NCI-H226 (cell line): ENCODE data around the gene TMEM190.

Source experiments
- DNase-seq: peaks from one replicate; pipeline ENCODE4 v3.0.0-alpha.2; 2015

TMEM190 gene

GRCh38 chr19:55352549-55353145 lies 24.0 kb upstream of the TMEM190 start:
- DNase-seq, result no peak

DNA sequence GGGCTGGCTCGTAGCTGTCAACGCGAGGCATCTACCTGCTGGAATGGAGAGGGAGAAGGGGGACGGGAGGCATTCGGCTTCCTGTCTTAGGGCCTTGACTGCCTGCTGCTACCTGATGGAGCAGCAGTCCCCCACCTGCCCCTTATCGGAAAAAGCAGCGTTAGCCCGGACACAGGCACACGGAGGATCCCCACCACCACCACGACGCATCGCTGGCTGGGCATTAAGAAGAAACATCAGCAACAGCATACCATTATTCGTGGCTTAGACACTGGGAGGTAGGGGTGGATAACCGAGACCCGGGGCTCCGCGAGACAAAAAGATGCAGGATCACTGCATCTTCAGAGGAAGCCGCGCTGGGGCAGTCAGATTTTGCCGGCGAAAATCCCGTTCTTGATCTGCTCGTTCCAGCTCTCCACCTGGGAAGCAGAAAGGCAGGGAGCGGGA lies 23.2 kb upstream of the TMEM190 start:
- DNase-seq, result no peak

DNA sequence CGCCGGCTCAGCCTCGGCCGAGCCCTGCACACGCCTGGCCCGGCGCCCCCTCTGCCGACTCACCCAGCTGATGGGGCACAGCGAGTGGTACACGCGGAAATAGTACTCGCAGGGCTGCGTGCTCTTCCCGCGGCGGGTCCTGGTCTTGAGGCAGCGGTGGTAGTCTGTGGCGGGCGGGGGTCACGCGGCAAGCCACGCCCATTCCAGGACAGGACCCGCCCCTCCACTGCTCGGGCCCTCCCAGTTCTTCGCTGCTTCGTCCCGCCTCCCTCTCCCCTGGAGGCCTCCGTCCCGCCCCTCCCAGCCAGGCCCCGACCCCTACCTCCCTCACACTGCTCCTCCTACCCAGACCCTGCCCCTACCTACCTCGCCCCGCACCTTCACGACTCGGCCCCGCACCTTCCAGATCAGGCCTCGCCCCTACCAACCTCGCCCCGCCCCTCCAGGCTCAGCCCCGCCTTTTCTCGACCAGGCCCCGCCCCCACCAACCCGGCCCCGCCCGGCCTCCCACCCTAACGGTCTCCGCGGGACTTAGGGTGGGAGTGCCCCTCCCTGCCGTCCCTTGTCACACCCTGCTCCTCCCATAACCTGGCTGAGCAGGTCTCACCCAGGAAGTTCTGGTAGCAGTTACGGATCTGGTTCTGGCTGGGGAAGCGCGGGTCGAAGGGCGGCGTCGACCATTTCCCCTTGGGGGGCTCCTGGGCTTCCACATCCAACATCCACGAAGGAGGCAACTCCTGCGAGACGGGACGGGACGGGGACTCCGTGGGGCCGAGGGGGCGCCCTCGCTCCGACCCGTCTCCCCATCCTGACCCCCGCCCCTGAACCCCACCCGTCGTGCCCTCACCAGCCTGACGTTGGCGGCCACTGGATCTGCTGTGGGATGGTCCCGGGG lies 22.6 kb upstream of the TMEM190 start:
- peak; percentile 56 for DNase-seq

DNA sequence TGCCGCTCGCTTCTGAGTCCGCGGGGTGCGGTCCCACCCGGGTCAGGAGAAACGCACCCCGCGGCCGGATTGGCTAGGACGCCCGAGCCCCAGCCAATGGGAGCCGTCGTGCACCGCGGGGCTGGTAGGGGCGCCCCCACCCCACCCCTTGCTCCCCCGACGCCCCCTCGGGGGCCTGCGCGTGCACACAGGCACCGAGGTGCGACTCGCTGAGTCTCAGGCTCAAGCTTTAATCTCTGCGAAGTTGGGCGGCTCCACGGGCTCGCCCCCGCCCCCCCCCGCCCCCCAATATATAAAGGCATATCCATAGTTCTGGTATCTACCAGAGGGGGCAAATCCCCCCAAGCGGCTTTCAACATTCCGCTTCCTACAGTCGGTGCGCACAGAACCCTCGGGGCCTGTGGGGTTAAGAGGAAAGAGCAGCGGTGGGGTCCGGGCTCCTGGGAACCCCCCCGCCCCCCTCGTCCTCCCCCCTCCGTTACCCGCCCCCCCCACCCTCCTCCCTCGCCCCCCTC lies 21.9 kb upstream of the TMEM190 start, which contains the start of gene COX6B2:
COX6B2 (minus strand) TSS at position 22 of the 515 bp plus-strand sequence. CDS start 198 bp downstream, outside the sequence.
- peak; percentile 45 for DNase-seq

DNA sequence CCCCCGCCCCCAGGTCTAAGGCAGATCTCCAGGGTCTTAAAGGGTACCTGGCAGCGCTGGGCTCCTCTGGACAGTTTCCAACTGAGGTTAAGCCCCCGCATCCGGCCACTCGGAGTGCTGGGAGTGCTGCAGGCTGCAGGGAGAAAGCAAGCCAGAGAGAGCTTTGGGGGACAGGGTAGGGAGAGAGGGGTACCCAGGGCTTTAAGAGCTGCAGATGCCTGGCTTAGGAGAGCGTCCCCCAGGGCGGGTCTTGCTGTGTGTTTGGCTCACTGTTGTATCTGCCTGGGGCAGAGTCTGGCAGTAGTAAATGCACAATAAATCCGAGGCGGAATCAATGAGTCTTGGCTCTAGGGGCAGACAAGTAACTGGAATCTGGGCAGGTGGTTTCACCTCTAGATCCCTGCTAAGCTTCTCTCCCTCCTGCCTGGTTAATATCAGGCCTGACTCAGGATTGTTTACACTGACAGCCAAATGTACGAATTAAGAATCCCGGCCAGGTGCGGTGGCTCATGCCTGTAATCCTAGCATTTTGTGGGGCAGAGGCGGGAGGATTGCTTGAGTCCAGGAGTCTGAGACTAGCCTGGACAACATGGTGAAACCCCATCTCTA lies 21.3 kb upstream of the TMEM190 start:
- DNase-seq, result no peak

DNA sequence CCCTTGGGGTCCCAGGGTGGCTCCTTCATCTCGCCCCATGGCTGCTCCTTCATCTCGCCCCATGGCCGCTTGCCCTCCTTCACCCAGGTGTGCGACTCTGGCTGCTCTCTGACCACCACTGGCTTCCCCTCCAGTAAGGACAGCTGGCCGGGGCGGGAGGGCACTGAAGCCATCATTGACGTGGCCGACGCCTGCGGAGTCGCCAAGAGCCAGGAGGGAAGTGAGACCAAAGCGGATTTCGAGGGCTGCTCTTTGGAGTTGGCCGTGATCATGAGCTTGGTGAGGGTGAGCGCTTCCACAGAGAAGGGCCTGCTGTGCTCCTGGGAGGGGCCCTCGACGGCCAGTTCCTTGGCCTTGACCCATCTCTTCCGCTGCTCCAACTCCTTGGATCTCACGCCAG lies 18.1 kb upstream of the TMEM190 start:
- DNase-seq, result no peak

- DNase-seq, result no peak
These were observed 17.4 kb upstream of the TMEM190 start for GRCh38 chr19:55358943-55359908.

DNA sequence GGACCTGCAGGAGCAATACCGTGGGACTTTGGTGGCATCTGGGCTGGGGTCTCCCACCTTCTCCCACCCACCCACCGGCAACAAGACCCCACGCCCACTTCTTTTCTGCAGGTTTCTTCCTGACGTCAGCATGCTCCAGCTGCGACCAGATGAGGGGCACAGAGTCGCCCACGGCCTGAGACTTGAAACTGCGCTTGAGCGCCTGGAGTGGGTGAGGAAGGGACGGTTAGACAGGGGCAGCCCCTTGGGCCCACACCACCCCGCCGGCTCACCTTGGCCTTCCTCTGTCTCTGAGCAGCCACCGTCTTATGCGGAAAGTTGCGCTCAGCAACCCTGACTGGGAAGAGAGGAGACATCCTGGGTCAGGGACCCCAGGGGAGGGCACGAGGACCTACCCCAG lies 15.7 kb upstream of the TMEM190 start:
- no peak for DNase-seq

- no peak for DNase-seq
These were observed 14.2 kb upstream of the TMEM190 start for GRCh38 chr19:55362174-55362989.

GRCh38 chr19:55362990-55363716 lies 13.5 kb upstream of the TMEM190 start, which contains the start of gene GARIN5B:
GARIN5B (minus strand) TSS chr19:55363260; CDS start chr19:55363066, 194 bp downstream.
- no peak for DNase-seq

GRCh38 chr19:55365245-55365644 lies 11.4 kb upstream of the TMEM190 start:
- DNase-seq, result no peak

DNA sequence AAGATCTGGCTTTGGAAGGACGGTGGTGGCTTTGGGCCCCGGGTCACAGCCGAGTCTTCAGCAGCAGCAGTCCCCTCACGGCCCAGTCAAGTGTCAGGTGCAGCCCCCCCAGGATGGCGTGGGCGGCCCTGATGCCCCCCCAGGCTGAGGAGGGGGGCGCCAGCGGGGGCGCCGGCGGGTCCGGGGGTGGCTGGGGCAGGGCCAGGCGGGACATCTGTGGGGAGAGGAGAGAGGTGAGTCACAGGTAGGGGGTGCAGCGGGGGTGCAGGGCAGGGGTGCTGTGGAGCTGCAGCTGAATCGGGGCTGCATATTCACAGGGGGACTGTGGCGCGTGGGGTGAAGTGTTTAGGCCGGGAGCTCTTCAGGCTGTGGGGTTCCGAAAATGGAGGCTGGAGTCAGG lies 10.7 kb upstream of the TMEM190 start:
- no peak for DNase-seq

- DNase-seq, result no peak
These were observed 9.8 kb upstream of the TMEM190 start for GRCh38 chr19:55366790-55367189.

DNA sequence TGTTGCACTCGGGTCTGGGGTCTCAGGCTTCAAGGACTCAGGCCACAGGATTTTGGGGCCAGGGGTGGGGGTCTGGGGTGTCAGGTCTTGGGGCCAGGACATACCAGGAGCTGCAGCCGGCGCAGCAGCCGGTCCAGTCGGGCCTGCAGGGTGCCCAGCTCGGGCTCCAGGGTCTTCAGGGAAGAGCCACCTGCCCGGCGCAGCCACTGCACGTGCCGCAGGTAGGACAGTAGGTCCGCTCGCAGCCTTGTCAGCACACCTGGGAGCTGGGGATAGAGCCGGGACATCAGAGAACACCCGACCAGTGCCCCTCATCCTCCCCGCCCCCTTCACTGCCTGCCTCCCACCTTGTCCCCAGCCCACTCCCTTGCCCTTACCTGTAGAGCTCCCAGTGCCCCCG lies 8.5 kb upstream of the TMEM190 start:
- no peak for DNase-seq

DNA sequence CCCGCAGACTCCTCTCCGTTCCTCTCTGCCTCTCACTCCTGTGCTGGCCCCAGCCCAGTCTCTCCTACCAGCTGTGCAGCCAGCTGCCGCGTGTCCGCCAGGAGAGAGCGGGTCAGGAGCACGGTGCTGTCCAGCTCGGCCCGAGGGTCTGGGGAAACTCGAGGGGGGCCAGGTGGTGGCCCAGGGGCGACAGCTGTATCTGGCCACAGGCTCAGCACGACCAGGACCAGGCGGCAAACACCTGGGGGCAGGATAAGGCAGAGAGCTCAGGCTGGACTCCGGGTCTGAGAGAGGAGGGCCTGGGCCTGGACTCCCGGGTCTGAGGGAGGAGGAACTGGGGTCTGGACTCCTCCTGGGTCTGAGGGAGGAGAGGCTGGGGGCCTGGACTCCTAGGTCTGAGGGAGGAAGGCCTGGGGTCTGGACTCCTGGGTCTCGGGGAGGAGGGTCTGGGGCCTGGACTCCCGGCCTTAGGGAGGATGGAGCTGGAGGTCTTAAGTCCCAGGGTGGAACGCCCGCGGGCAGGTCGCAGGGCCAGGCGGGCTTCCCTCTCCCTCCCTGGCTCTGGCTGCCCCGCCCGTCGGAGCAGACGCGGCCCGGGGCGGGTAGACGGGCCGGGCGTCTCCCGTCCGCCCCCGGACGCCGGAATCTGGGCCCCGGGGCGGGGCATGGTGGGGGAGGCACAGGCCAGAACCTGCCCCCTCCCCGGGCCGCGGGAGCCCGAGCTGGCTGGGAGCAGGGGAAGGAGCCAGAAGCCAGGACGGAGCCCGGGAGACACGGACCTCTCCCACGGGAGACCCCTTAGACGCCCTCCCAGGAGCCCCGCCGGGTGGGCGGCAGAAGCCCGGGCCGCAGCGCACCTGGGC lies 7.7 kb upstream of the TMEM190 start:
- peak; percentile 87 for DNase-seq

DNA sequence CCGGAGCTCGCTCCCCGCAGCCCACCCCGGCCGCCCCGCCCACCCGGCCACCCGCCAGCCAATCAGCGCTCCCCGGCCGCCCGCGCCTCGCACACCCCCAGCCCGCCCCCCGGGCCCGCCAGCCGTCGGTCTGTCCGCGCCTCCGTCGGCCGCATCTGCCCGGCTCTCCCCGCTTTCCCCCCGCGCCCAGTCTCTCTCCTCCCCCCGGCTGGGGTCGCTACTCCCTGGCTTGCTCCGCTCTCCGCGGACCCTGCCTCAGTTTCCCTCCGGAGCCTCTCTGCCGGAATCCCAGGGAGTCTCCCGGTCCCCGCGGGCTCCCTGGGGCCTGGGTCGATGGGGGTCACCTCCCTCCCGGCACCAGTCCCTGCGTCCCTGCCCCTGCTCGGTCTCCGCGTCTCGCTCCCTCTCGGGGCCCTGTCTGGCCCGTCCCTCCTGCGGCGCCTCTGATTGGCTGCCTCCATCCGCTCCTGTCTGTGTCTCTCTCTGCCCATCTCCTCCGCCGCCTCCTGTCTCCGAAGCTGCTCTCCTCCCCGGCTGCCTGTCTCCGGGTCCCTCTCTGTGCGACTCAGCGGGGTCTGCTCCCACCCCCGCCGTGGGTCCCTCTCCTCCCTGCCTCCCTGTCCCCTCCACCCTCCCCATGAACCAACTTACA lies 6.8 kb upstream of the TMEM190 start:
- peak; percentile 82 for DNase-seq

- peak; percentile 77 for DNase-seq
These were observed 6.2 kb upstream of the TMEM190 start, which contains the start of gene IL11 for GRCh38 chr19:55370305-55370988. IL11 (minus strand) TSS chr19:55370463; CDS start chr19:55370310, 153 bp downstream.
